GM12891 (cell line): ENCODE results near the gene RRP36.

Source experiments
- POLR2A ChIP-seq: IDR thresholded peaks from 2 replicates; pipeline ENCODE4 v1.6.1; 2011; ENCODE audit warnings: low read depth, low read length, control low read depth
- POLR2AphosphoS5 ChIP-seq: IDR thresholded peaks from 2 replicates; pipeline ENCODE4 v1.6.1; 2011; ENCODE audit warnings: low read depth, low read length, control low read depth

- TF ChIP-seq POLR2AphosphoS5 (no peak), POLR2A (no peak)
These were observed 46.4 kb upstream of the RRP36 start for GRCh38 chr6:42974919-42975505.
